ENCODE results near the gene EZR.

DNA sequence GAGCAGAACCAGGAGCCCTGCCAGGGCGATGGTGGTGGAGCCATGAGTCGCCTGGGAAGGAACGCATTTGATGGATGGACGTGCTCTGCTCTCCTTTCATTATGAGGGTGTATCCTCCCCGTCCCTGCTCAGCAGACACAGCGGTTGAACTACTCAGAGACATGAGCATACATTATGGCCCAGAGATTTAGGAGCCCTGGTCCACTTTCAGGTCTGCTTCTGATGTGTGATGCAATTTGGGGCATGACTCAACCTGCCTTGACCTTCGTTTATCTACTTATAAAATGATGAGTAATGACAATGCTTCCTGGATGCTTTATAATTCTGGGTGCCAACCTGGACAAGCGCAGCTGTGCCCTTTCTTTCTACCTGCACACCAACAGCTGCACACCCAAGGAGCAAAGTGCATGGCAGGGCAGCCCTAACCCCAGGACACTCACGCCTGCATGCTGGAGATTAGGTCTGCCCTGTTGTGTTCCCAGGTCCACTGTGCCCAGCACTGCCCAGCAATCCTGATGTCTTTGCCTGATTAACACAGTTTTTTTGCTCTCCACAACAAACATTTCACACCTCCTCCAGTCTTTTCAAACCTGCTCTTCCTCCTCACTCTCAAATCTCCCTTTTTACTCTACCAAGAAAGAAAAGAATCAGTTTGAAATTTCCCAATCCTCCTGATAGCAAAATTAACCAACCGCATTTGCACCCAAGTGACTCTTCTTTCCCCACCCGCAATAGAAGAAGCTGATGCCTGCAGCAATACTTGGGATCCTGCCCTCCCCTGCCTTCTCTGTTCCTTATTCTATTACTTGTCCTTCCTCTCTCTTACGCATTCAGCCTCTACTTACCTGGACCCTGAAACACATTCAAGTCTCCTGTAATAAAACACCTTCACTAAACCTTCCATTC lies 81.2 kb downstream of the EZR start:
- TF ChIP-seq ZFX (IDR thresholded peaks at IDR 0.05; ENCODE audit: borderline replicate concordance): no peak
- TF ChIP-seq, protein P1, sequence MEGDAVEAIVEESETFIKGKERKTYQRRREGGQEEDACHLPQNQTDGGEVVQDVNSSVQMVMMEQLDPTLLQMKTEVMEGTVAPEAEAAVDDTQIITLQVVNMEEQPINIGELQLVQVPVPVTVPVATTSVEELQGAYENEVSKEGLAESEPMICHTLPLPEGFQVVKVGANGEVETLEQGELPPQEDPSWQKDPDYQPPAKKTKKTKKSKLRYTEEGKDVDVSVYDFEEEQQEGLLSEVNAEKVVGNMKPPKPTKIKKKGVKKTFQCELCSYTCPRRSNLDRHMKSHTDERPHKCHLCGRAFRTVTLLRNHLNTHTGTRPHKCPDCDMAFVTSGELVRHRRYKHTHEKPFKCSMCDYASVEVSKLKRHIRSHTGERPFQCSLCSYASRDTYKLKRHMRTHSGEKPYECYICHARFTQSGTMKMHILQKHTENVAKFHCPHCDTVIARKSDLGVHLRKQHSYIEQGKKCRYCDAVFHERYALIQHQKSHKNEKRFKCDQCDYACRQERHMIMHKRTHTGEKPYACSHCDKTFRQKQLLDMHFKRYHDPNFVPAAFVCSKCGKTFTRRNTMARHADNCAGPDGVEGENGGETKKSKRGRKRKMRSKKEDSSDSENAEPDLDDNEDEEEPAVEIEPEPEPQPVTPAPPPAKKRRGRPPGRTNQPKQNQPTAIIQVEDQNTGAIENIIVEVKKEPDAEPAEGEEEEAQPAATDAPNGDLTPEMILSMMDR (IDR thresholded peaks at IDR 0.05): no peak

Data from 22Rv1 (cell line).